Activated CD4-positive, alpha-beta T cell treated with anti-CD3 and anti-CD28 coated beads, Interleukin-2, amount 10 ng/mL, durations not matched to agents 7 days and 5 days (primary cell): Measurements from ENCODE around the gene PAK5. TPM values are rescaled to one million over a fixed set of nuclear protein-coding genes. Genes with fewer than 3 reads are reported as not detected.
A peak's percentile ranks its signal among the peaks of the same experiment; 100 is the strongest.

ENCODE experiments used
- CTCF ChIA-PET: fragments of 350-600 bp; sonication (Branson Sonifier 250); formaldehyde crosslinking; loops from one replicate; lab custom pipeline; 2021; ENCODE audit warnings: antibody characterized with exemption; lab: Charles Lee
- POLR2A ChIA-PET: fragments of 350-600 bp; sonication (Branson Sonifier 250); formaldehyde crosslinking; loops from one replicate; lab custom pipeline; 2021; ENCODE audit warnings: antibody characterized with exemption; lab: Charles Lee
- DNase-seq: peaks from one replicate; pipeline ENCODE4 v3.0.0-alpha.2; 2020
- H3K27ac Mint-ChIP-seq: one replicate; pipeline ENCODE4 v1.8.0; 2021; ENCODE audit warnings: mild to moderate bottlenecking, moderate library complexity, mixed read lengths
- H3K27me3 Mint-ChIP-seq: one replicate; pipeline ENCODE4 v1.8.0; 2021; ENCODE audit warnings: mixed read lengths
- H3K36me3 Mint-ChIP-seq: one replicate; pipeline ENCODE4 v1.8.0; 2021; ENCODE audit warnings: low read depth, mixed read lengths
- H3K4me1 Mint-ChIP-seq: one replicate; pipeline ENCODE4 v1.8.0; 2021; ENCODE audit warnings: mixed read lengths
- H3K4me3 Mint-ChIP-seq: one replicate; pipeline ENCODE4 v1.8.0; 2021; ENCODE audit warnings: mild to moderate bottlenecking, moderate library complexity, mixed read lengths
- H3K9me3 Mint-ChIP-seq: one replicate; pipeline ENCODE4 v1.8.0; 2021; ENCODE audit warnings: mixed read lengths
- total RNA-seq, 2 experiments: library from RNA; stranded (reverse); gene quantifications; one replicate each; pipeline ENCODE4 v1.2.3, GENCODE V29; 2021

PAK5 gene
- total RNA-seq, 2 experiments from 2014 or later, result not detected

DNA sequence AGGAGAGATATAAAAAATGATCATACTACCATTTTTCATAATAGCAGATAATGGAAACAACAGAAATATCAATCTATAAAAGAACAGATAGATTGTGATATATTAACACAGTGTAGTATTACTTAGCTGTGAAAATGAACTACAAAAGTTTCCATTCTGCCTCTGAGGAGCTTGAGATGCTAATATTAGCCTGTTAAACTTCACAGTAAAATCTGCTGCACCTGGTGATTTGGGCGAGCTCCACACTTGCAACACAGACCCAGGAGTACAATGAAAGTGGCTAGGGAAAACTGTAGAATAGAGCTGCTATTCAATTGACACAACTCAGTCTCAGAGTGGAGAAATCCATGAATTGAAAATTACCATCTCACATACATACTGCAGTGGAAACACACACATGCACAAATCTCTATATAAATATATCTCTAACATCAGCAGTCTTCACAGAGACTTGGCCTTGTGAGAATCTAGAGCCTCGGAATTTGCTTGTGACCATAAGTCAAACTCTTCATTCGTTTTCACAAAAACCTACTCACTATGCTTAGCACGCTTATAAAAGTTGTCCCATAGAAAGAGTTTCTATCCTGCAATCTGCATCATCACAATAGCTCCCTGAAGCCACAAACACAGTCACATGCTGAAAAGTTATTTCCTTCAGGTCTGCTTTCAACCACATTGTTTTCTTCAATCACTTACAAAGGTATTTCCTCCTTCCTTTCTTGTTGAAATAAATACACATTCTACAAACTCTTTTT is 133.0 kb downstream of the PAK5 start:
- CTCF ChIA-PET, result interaction anchor here (0.6 kb wide), 1 partner anchor 551 kb away, joined by 4 read pairs; no protein-coding TSS in a partner anchor
- H3K27ac Mint-ChIP-seq, result no peak overlapping the region
- H3K4me1 Mint-ChIP-seq, result no peaks in the 10 kb centered on the region
- no peak overlapping the region for H3K4me3 Mint-ChIP-seq
- H3K36me3 Mint-ChIP-seq, result no peaks in the 10 kb centered on the region
- no peaks in the 10 kb centered on the region for H3K9me3 Mint-ChIP-seq
- no peaks in the 10 kb centered on the region for H3K27me3 Mint-ChIP-seq
- POLR2A ChIA-PET, result no interaction called here
- DNase-seq, result no peak

GRCh38 chr20:9699181-9699580 is 139.7 kb downstream of the PAK5 start:
- CTCF ChIA-PET, result interaction anchor here (0.7 kb wide), 1 partner anchor 1249 kb away, joined by 3 read pairs; no protein-coding TSS in a partner anchor

DNA sequence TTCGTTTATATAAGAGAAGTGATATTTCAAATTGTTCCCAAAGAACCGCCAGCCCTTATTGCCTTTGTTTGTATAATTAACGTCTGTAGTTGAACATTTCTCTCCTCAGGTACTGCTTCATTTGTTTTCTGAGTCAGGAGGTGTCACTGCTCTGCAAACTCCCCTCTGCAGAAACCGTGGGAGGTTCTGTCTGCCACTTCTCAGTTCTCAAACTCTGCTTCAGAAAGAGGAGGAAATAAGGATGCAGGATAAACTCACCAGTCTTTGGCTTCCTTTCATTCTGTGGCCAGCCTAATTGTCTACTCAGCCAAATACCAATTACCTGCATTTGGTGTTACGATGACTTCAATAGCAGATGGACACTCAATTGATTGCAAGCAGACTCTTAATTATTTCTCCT is 149.8 kb downstream of the PAK5 start:
- H3K36me3 Mint-ChIP-seq, result no peaks in the 10 kb centered on the region
- H3K27ac Mint-ChIP-seq, result no peak overlapping the region
- H3K4me1 Mint-ChIP-seq, result no peaks in the 10 kb centered on the region
- H3K4me3 Mint-ChIP-seq, result no peak overlapping the region
- ChIA-PET POLR2A (no interaction called here), CTCF (no interaction called here)
- H3K9me3 Mint-ChIP-seq, result no peaks in the 10 kb centered on the region
- H3K27me3 Mint-ChIP-seq, result no peaks in the 10 kb centered on the region
- DNase-seq, result no peak

More at GRCh38 chr20:9699181-9699580, 139.7 kb downstream of the PAK5 start:
- no peaks in the 10 kb centered on the region for H3K36me3 Mint-ChIP-seq
- POLR2A ChIA-PET, result no interaction called here
- DNase-seq, result no peak
- no peak overlapping the region for H3K27ac Mint-ChIP-seq
- no peak overlapping the region for H3K4me3 Mint-ChIP-seq
- H3K4me1 Mint-ChIP-seq, result no peaks in the 10 kb centered on the region
- no peaks in the 10 kb centered on the region for H3K9me3 Mint-ChIP-seq
- no peaks in the 10 kb centered on the region for H3K27me3 Mint-ChIP-seq

GRCh38 chr20:9686866-9687265 is 152.0 kb downstream of the PAK5 start:
- no peaks in the 10 kb centered on the region for H3K27me3 Mint-ChIP-seq
- no peak for DNase-seq
- H3K36me3 Mint-ChIP-seq, result no peaks in the 10 kb centered on the region
- H3K4me3 Mint-ChIP-seq, result no peak overlapping the region
- H3K4me1 Mint-ChIP-seq, result no peaks in the 10 kb centered on the region
- POLR2A ChIA-PET, result no interaction called here
- no peaks in the 10 kb centered on the region for H3K9me3 Mint-ChIP-seq
- no peak overlapping the region for H3K27ac Mint-ChIP-seq
- CTCF ChIA-PET, result no interaction called here

- ChIA-PET POLR2A (no interaction called here), CTCF (interaction anchor here (0.5 kb wide), 1 partner anchor 362 kb away, joined by 3 read pairs; no protein-coding TSS in a partner anchor)
- Mint-ChIP-seq H3K27me3 (no peaks in the 10 kb centered on the region), H3K36me3 (no peaks in the 10 kb centered on the region), H3K27ac (no peak overlapping the region), H3K9me3 (no peaks in the 10 kb centered on the region), H3K4me3 (no peak overlapping the region), H3K4me1 (no peaks in the 10 kb centered on the region)
- DNase-seq, result no peak
Measured at GRCh38 chr20:9686455-9686854, 152.4 kb downstream of the PAK5 start.

GRCh38 chr20:9686001-9686400 is 152.9 kb downstream of the PAK5 start:
- no peaks in the 10 kb centered on the region for H3K9me3 Mint-ChIP-seq

GRCh38 chr20:9685011-9685410 is 153.9 kb downstream of the PAK5 start:
- CTCF ChIA-PET, result no interaction called here
- Mint-ChIP-seq H3K4me1 (no peaks in the 10 kb centered on the region), H3K27me3 (no peaks in the 10 kb centered on the region)

More at GRCh38 chr20:9686001-9686400, 152.9 kb downstream of the PAK5 start:
- H3K36me3 Mint-ChIP-seq, result no peaks in the 10 kb centered on the region
- H3K27ac Mint-ChIP-seq, result no peak overlapping the region
- H3K27me3 Mint-ChIP-seq, result no peaks in the 10 kb centered on the region
- no peak for DNase-seq
- no peaks in the 10 kb centered on the region for H3K4me1 Mint-ChIP-seq
- H3K4me3 Mint-ChIP-seq, result no peak overlapping the region
- ChIA-PET POLR2A (no interaction called here), CTCF (interaction anchor here (0.5 kb wide), 1 partner anchor 362 kb away, joined by 3 read pairs; no protein-coding TSS in a partner anchor)

GRCh38 chr20:9677100-9677623 is 161.7 kb downstream of the PAK5 start:
- no peaks in the 10 kb centered on the region for H3K9me3 Mint-ChIP-seq
- DNase-seq, result no peak
- ChIA-PET CTCF (no interaction called here), POLR2A (no interaction called here)
- H3K4me1 Mint-ChIP-seq, result no peaks in the 10 kb centered on the region
- H3K36me3 Mint-ChIP-seq, result no peaks in the 10 kb centered on the region
- H3K4me3 Mint-ChIP-seq, result no peak overlapping the region
- H3K27ac Mint-ChIP-seq, result no peak overlapping the region
- H3K27me3 Mint-ChIP-seq, result no peaks in the 10 kb centered on the region

More at GRCh38 chr20:9685011-9685410, 153.9 kb downstream of the PAK5 start:
- no peak overlapping the region for H3K27ac Mint-ChIP-seq
- H3K9me3 Mint-ChIP-seq, result no peaks in the 10 kb centered on the region
- no peak for DNase-seq
- POLR2A ChIA-PET, result no interaction called here
- no peaks in the 10 kb centered on the region for H3K36me3 Mint-ChIP-seq
- H3K4me3 Mint-ChIP-seq, result no peak overlapping the region

- POLR2A ChIA-PET, result no interaction called here
- no peaks in the 10 kb centered on the region for H3K36me3 Mint-ChIP-seq
- no peak for DNase-seq
- no peaks in the 10 kb centered on the region for H3K27me3 Mint-ChIP-seq
- H3K9me3 Mint-ChIP-seq, result no peaks in the 10 kb centered on the region
- no peak overlapping the region for H3K27ac Mint-ChIP-seq
- CTCF ChIA-PET, result no interaction called here
- no peaks in the 10 kb centered on the region for H3K4me1 Mint-ChIP-seq
- no peak overlapping the region for H3K4me3 Mint-ChIP-seq
Measured at GRCh38 chr20:9672981-9673380, 165.9 kb downstream of the PAK5 start.

DNA sequence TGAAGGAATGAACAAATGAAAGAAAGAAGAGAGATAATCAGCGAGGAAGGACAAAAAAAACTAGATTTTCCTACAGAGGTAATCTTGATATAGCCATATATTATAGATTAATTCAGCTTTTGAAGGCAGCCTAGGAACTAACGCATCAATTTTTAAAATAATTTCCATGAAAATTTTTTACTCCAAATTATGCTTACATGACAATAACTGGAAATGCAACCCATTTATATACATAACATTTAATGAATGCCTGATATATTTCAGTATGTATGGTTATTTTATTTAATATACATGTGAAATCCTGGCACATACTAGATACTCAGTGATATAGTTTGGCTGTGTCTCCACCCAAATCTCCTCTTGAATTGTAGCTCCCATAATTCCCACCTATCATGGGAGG is 166.8 kb downstream of the PAK5 start:
- H3K4me3 Mint-ChIP-seq, result no peak overlapping the region
- no peaks in the 10 kb centered on the region for H3K9me3 Mint-ChIP-seq
- POLR2A ChIA-PET, result no interaction called here
- no peaks in the 10 kb centered on the region for H3K27me3 Mint-ChIP-seq
- CTCF ChIA-PET, result no interaction called here
- H3K36me3 Mint-ChIP-seq, result no peaks in the 10 kb centered on the region
- DNase-seq, result no peak
- no peaks in the 10 kb centered on the region for H3K4me1 Mint-ChIP-seq
- H3K27ac Mint-ChIP-seq, result no peak overlapping the region

GRCh38 chr20:9668381-9668780 is 170.5 kb downstream of the PAK5 start:
- POLR2A ChIA-PET, result no interaction called here
- Mint-ChIP-seq H3K4me1 (no peaks in the 10 kb centered on the region), H3K27ac (no peak overlapping the region), H3K36me3 (no peaks in the 10 kb centered on the region), H3K27me3 (no peaks in the 10 kb centered on the region), H3K9me3 (no peaks in the 10 kb centered on the region), H3K4me3 (no peak overlapping the region)
- CTCF ChIA-PET, result no interaction called here
- no peak for DNase-seq

DNA sequence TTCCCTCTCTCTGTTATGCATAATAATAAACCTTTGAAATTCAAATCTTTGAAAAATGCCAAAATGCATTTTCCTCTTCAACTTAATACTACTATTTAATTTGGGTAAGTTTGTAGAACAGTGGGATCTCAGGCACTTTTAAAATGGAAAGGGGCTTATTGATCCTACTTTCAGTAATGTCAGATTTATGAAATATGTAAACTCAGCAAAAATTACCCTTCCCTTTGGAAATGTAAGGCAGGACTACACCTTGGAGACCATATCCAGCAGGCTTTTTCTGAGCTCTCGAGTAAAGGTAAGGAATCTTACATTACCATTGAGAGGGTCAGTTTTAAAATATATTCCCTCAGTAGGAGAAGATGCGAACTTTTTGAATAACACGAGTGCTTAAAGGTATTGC is 175.5 kb downstream of the PAK5 start:
- H3K36me3 Mint-ChIP-seq, result no peaks in the 10 kb centered on the region
- H3K27ac Mint-ChIP-seq, result no peak overlapping the region
- no peak for DNase-seq
- POLR2A ChIA-PET, result no interaction called here
- H3K27me3 Mint-ChIP-seq, result no peaks in the 10 kb centered on the region
- peaks cover 4% of the 10 kb centered on the region for H3K9me3 Mint-ChIP-seq
- no peak overlapping the region for H3K4me3 Mint-ChIP-seq
- CTCF ChIA-PET, result no interaction called here
- H3K4me1 Mint-ChIP-seq, result no peaks in the 10 kb centered on the region

- CTCF ChIA-PET, result no interaction called here
- peak; percentile 28 for DNase-seq
- Mint-ChIP-seq H3K4me1 (no peaks in the 10 kb centered on the region), H3K27me3 (no peaks in the 10 kb centered on the region), H3K4me3 (no peak overlapping the region), H3K36me3 (no peaks in the 10 kb centered on the region), H3K9me3 (peaks cover 4% of the 10 kb centered on the region), H3K27ac (no peak overlapping the region)
- POLR2A ChIA-PET, result no interaction called here
Measured at GRCh38 chr20:9660236-9660868, 178.5 kb downstream of the PAK5 start.
